ENCODE measurements around the gene SMCHD1. TPM values are rescaled to one million over a fixed set of nuclear protein-coding genes. Genes with fewer than 3 reads are reported as not detected.
"Not testable (repeated sequence)": the region's sequence is repeated elsewhere in the genome, so short reads cannot be mapped to it uniquely, and the experiment has no call there.

The SMCHD1 gene
- total RNA-seq, 1 experiment from 2014 or later: 48.6 TPM

- intact Hi-C loops (cut with micrococcal nuclease): no loop called here
- POLR2A ChIA-PET: no interaction called here
- no TSS peak for BruUV-seq (replicated peaks)
- Histone ChIP-seq H3K27me3 (ENCODE audit: insufficient read depth, low read length) (no peaks in the 10 kb centered on the region), H2AFZ (ENCODE audit: low read depth, low read length, poor library complexity, severe bottlenecking) (no peak overlapping the region), H3K4me1 (ENCODE audit: control insufficient read depth in 1 of 2, insufficient read depth in 2 of 2, low read length in 2 of 2) (peaks cover 0 to 8% of the 10 kb centered on the region in 2 experiments; a peak in 1 of 4 replicates), H3K9me2 (ENCODE audit: insufficient read depth) (no peaks in the 10 kb centered on the region), H3K79me2 (ENCODE audit: insufficient read depth, low read length) (no peaks in the 10 kb centered on the region), H3K4me3 (replicated peaks in 1 of 2; ENCODE audit: low read depth in 1 of 2, low read length in 2 of 2) (no peak overlapping the region), H3K9me3 (ENCODE audit: control insufficient read depth in 1 of 2, insufficient read depth in 1 of 2, low read depth in 1 of 2, low read length in 2 of 2) (no peaks in the 10 kb centered on the region), H3K9ac (ENCODE audit: low read length) (no peak overlapping the region), H4K20me1 (ENCODE audit: insufficient read depth) (no peaks in the 10 kb centered on the region), H3K27ac (ENCODE audit: low read depth, low read length) (no peak overlapping the region), H3K36me3 (ENCODE audit: control insufficient read depth in 1 of 2, insufficient read depth in 2 of 2, low read length in 2 of 2) (no peaks in the 10 kb centered on the region), H3K4me2 (ENCODE audit: low read length) (no peak overlapping the region)
- RAD21 ChIA-PET (ENCODE audit: low non-redundant PET in 1 of 2, low total read pairs in 2 of 2, uncharacterized antibody in 2 of 2, unreplicated experiment in 2 of 2): no interaction called here
- ATAC-seq: no peak
- DNase-seq (ENCODE audit: low read depth, low spot score): no peak
- CTCF ChIA-PET: no interaction called here
- TF ChIP-seq POLR2AphosphoS5 (IDR thresholded peaks at IDR 0.05; ENCODE audit: low read depth, low read length) (no peak), SP1 (IDR thresholded peaks at IDR 0.05; ENCODE audit: low read depth) (no peak), ATF3 (IDR thresholded peaks at IDR 0.05) (no peak), YY1 (IDR thresholded peaks at IDR 0.05; ENCODE audit: extremely low read depth, insufficient replicate concordance, low read depth, low read length) (no peak), EZH2 (IDR thresholded peaks at IDR 0.05) (no peak)
Observed at GRCh38 chr18:2850816-2851215, 195.3 kb downstream of the SMCHD1 start.

- H3K79me2 ChIP-seq (ENCODE audit: insufficient read depth, low read length): no peaks in the 10 kb centered on the region
- H3K4me2 ChIP-seq (ENCODE audit: low read length): no peak overlapping the region
- no peaks in the 10 kb centered on the region for H3K36me3 ChIP-seq (ENCODE audit: control insufficient read depth in 1 of 2, insufficient read depth in 2 of 2, low read length in 2 of 2)
- H3K9me2 ChIP-seq (ENCODE audit: insufficient read depth): no peaks in the 10 kb centered on the region
- ChIA-PET RAD21 (ENCODE audit: low non-redundant PET in 1 of 2, low total read pairs in 2 of 2, uncharacterized antibody in 2 of 2, unreplicated experiment in 2 of 2) (no interaction called here), CTCF (no interaction called here), POLR2A (no interaction called here)
- H3K9me3 ChIP-seq (ENCODE audit: control insufficient read depth in 1 of 2, insufficient read depth in 1 of 2, low read depth in 1 of 2, low read length in 2 of 2): no peaks in the 10 kb centered on the region
- H3K9ac ChIP-seq (ENCODE audit: low read length): no peak overlapping the region
- no peak overlapping the region for H2AFZ ChIP-seq (ENCODE audit: low read depth, low read length, poor library complexity, severe bottlenecking)
- H3K4me1 ChIP-seq (ENCODE audit: control insufficient read depth in 1 of 2, insufficient read depth in 2 of 2, low read length in 2 of 2): no peaks in the 10 kb centered on the region; a peak in 1 of 4 replicates
- DNase-seq (ENCODE audit: low read depth, low spot score) (no peak), ATAC-seq (no peak)
- TF ChIP-seq RAD21 (IDR thresholded peaks at IDR 0.05; ENCODE audit: low read depth) (no peak), TCF7L2 (IDR thresholded peaks at IDR 0.05; ENCODE audit: borderline replicate concordance, extremely low read depth, insufficient read depth, insufficient read length) (no peak), ZNF274 (IDR thresholded peaks at IDR 0.05; ENCODE audit: low read depth, low read length) (no peak), ATF3 (IDR thresholded peaks at IDR 0.05) (no peak), FOSL1 (IDR thresholded peaks at IDR 0.05; ENCODE audit: low read depth) (no peak), EZH2phosphoT487 (IDR thresholded peaks at IDR 0.05; ENCODE audit: borderline replicate concordance) (no peak), ZFX (IDR thresholded peaks at IDR 0.05) (no peak)
- H3K27ac ChIP-seq (ENCODE audit: low read depth, low read length): no peak overlapping the region
- no TSS peak for BruUV-seq (replicated peaks)
- no peaks in the 10 kb centered on the region for H3K27me3 ChIP-seq (ENCODE audit: insufficient read depth, low read length)
- no peak overlapping the region for H3K4me3 ChIP-seq (replicated peaks in 1 of 2; ENCODE audit: low read depth in 1 of 2, low read length in 2 of 2)
- intact Hi-C loops (cut with micrococcal nuclease): no loop called here
- no peaks in the 10 kb centered on the region for H4K20me1 ChIP-seq (ENCODE audit: insufficient read depth)
Observed at GRCh38 chr18:2851771-2852170, 196.2 kb downstream of the SMCHD1 start.

GRCh38 chr18:2852460-2852859 lies 196.9 kb downstream of the SMCHD1 start:
- H3K4me3 ChIP-seq (replicated peaks in 1 of 2; ENCODE audit: low read depth in 1 of 2, low read length in 2 of 2); H4K20me1 ChIP-seq (ENCODE audit: insufficient read depth); H3K36me3 ChIP-seq (ENCODE audit: control insufficient read depth in 1 of 2, insufficient read depth in 2 of 2, low read length in 2 of 2); H3K9me3 ChIP-seq (ENCODE audit: control insufficient read depth in 1 of 2, insufficient read depth in 1 of 2, low read depth in 1 of 2, low read length in 2 of 2); BruUV-seq (replicated peaks); H3K9ac ChIP-seq (ENCODE audit: low read length); CTCF ChIA-PET; POLR2A ChIA-PET; H3K27ac ChIP-seq (ENCODE audit: low read depth, low read length); H3K27me3 ChIP-seq (ENCODE audit: insufficient read depth, low read length); H3K4me2 ChIP-seq (ENCODE audit: low read length); H2AFZ ChIP-seq (ENCODE audit: low read depth, low read length, poor library complexity, severe bottlenecking); H3K4me1 ChIP-seq (ENCODE audit: control insufficient read depth in 1 of 2, insufficient read depth in 2 of 2, low read length in 2 of 2); H3K9me2 ChIP-seq (ENCODE audit: insufficient read depth); H3K79me2 ChIP-seq (ENCODE audit: insufficient read depth, low read length); intact Hi-C loops (cut with micrococcal nuclease); ATAC-seq; RAD21 ChIA-PET (ENCODE audit: low non-redundant PET in 1 of 2, low total read pairs in 2 of 2, uncharacterized antibody in 2 of 2, unreplicated experiment in 2 of 2); DNase-seq (ENCODE audit: low read depth, low spot score): not testable (repeated sequence)
